Stimulated activated naive B cell treated with anti-CD40 and anti-IgM and Interleukin-4, amounts not matched to agents 10 μg/mL and 1 μg/mL and 100 μg/mL, for 72 hours (primary cell): ENCODE results near the gene ARL5B.
"Not testable (repeated sequence)": the region's sequence is repeated elsewhere in the genome, so short reads cannot be mapped to it uniquely, and the experiment has no call there.

ENCODE experiments used
- ATAC-seq, 2 donors: fragments of 150-1000 bp; cut with Tn5 transposase; replicated peaks; 2 replicates each; pipeline ENCODE4 v1.10.0; 2021; ENCODE audit warnings: moderate library complexity in 1 of 2
- DNase-seq: peaks from one replicate; pipeline ENCODE4 v3.0.0; 2021
- H3K27ac Mint-ChIP-seq: one replicate; pipeline ENCODE4 v1.8.0; 2022; ENCODE audit warnings: mild to moderate bottlenecking, mixed read lengths
- H3K27me3 Mint-ChIP-seq, 2 donors: one replicate each; pipeline ENCODE4 v1.8.0; 2022; ENCODE audit warnings: mixed read lengths in 2 of 2
- H3K36me3 Mint-ChIP-seq, 2 donors: one replicate each; pipeline ENCODE4 v1.8.0; 2022; ENCODE audit warnings: mixed read lengths in 2 of 2, mild to moderate bottlenecking in 1 of 2
- H3K4me1 Mint-ChIP-seq, 2 donors: one replicate each; pipeline ENCODE4 v1.8.0; 2022; ENCODE audit warnings: mixed read lengths in 2 of 2, mild to moderate bottlenecking in 1 of 2
- H3K4me3 Mint-ChIP-seq, 2 donors: one replicate each; pipeline ENCODE4 v1.8.0; 2022; ENCODE audit warnings: mild to moderate bottlenecking in 2 of 2, mixed read lengths in 2 of 2, moderate library complexity in 1 of 2
- H3K9me3 Mint-ChIP-seq, 2 donors: one replicate each; pipeline ENCODE4 v1.8.0; 2022; ENCODE audit warnings: mixed read lengths in 2 of 2, mild to moderate bottlenecking in 1 of 2

ARL5B gene, protein sequence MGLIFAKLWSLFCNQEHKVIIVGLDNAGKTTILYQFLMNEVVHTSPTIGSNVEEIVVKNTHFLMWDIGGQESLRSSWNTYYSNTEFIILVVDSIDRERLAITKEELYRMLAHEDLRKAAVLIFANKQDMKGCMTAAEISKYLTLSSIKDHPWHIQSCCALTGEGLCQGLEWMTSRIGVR

DNA sequence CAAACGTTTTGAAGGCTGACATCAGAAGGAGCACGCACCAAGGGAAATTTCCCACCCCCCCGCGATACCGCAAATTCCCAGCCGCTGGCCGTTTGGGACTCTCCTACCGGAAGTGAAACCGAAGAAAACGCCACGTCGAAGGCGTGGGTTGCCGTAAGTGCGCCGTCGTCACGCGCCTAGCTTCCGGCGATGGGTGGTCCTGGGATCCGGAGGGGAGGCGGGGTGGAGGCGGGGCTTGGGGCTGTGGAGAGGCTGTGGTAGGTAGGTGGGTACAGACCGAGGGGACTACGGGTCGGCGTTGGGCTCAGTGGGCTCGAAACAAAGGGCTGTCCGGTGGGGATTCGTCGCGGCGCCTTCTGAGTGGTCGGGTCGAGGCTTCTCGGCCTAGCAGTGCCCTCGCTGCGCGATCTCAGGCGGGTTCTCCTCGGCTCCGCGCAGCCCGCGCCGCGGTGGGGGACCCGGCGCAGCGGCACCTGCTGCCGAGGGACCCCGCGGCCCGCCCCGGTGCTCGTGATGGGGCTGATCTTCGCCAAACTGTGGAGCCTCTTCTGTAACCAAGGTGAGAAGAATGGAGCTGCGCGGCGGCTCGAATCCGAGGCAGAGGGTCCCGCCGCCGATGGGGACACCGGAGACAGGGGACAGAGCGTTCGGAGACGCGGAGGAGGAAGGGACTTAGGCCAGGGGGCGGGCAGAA is at the start of gene ARL5B:
ARL5B (plus strand) TSS at position 307 of the 694 bp plus-strand sequence; CDS start at position 514, 207 bp downstream.
- H3K36me3 Mint-ChIP-seq = peaks cover 8 to 11% of the 10 kb centered on the region in 2 donors
- DNase-seq (peak; percentile 94), ATAC-seq (peak; percentile 93 to 97)
- H3K4me1 Mint-ChIP-seq = peaks cover 10 to 41% of the 10 kb centered on the region in 2 donors
- no peaks in the 10 kb centered on the region for H3K9me3 Mint-ChIP-seq
- H3K27me3 Mint-ChIP-seq = no peaks in the 10 kb centered on the region
- peak within 1 kb of the TSS; percentile 93 for H3K27ac Mint-ChIP-seq
- peak within 1 kb of the TSS; percentile 95 to 100 for H3K4me3 Mint-ChIP-seq

DNA sequence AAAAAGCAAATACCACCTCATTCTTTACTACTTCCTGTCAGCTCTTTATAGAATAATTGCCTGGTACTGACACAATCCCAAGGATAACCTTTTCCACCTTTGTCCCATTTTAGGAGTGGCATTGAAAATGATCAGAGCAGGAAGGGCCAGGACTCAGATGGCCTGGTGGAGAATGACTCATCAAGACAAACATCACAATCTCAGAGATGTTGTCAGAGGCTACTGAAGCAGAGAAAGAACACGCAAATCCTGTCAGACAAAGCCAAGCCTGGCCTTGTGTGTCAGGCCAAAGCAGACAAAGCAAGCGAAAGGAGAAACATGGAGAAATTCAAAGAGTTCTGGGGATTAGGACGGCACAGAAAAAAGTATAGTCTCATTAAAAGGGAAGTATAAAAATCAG is 48.7 kb upstream of the ARL5B start:
- H3K4me1 Mint-ChIP-seq = peaks cover 0 to 2% of the 10 kb centered on the region in 2 donors
- H3K36me3 Mint-ChIP-seq = peaks cover 34 to 47% of the 10 kb centered on the region in 2 donors
- no peak for ATAC-seq

DNA sequence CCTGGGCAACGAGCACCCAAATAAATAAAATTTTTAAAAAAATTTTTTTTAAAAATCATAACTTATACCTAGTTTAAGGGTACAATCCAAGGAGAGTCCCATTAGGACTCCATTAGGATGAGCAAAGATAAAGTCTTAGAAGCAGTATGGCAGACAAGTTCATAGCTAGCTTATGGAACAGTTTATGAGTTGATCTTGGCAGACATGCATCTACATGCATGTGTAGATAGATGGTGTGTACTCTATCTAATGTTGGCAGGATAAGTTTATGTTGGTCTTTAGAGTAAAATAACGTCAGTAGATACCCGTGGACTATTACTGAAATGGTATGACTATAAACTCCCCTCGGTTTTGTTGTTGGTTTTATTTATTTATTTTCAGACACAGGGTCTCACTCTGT is 48.1 kb upstream of the ARL5B start:
- DNase-seq (no peak), ATAC-seq (no peak)
- Mint-ChIP-seq H3K4me1 (peaks cover 0 to 2% of the 10 kb centered on the region in 2 donors), H3K4me3 (no peak overlapping the region), H3K27ac (no peak overlapping the region), H3K36me3 (peaks cover 35 to 40% of the 10 kb centered on the region in 2 donors), H3K9me3 (peaks cover 0 to 2% of the 10 kb centered on the region in 2 donors), H3K27me3 (no peaks in the 10 kb centered on the region)

More for the DNA sequence above, 48.7 kb upstream of the ARL5B start:
- H3K27ac Mint-ChIP-seq = no peak overlapping the region
- no peak for DNase-seq
- no peak overlapping the region for H3K4me3 Mint-ChIP-seq
- no peaks in the 10 kb centered on the region for H3K27me3 Mint-ChIP-seq
- peaks cover 0 to 2% of the 10 kb centered on the region in 2 donors for H3K9me3 Mint-ChIP-seq

DNA sequence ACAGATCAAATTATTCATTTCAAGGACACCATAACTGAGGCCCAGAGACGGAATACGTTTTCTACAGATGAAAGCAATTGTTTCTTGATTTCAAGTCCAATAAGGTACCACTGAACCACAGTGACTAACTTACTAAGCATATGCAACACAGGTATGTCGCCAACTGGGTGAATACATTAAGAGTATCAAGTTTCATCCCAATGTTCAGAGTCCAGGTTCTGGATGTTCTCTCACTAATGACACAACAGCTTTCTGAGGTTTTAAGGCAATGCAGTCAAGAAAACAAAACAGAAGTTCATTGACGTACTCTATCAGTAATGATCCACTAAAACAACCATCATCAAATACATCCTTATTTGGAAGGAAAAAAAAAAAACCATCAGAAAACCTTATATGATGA is 43.6 kb upstream of the ARL5B start:
- Mint-ChIP-seq H3K9me3 (peaks cover 0 to 2% of the 10 kb centered on the region in 2 donors), H3K4me3 (no peak overlapping the region), H3K27ac (no peak overlapping the region), H3K27me3 (no peaks in the 10 kb centered on the region), H3K4me1 (peaks cover 0 to under 1% of the 10 kb centered on the region in 2 donors), H3K36me3 (peaks cover 34 to 56% of the 10 kb centered on the region in 2 donors)
- ATAC-seq (no peak), DNase-seq (no peak)

DNA sequence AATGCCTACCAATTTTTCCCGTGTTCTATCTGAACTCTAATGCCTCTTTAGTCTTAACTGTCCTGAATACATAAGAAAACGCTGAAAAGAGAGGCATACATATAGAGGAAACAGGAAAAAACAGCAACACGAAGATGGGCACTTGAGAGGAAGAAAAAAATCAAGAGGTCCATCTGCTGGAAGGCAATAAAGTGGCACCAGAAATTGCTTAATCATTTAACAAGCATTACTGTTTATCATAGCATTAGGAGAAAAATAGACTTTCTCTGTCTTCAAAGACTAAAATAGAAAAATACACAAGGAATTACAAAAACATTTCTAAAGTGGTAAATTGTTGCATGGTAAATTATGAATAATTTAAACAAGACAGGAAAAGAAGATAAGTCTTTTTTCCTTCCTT is 42.9 kb upstream of the ARL5B start:
- ATAC-seq = no peak
- Mint-ChIP-seq H3K36me3 (peaks cover 37 to 57% of the 10 kb centered on the region in 2 donors), H3K4me1 (no peaks in the 10 kb centered on the region), H3K4me3 (no peak overlapping the region), H3K27me3 (no peaks in the 10 kb centered on the region), H3K9me3 (peaks cover 0 to 2% of the 10 kb centered on the region in 2 donors), H3K27ac (no peak overlapping the region)
- no peak for DNase-seq

DNA sequence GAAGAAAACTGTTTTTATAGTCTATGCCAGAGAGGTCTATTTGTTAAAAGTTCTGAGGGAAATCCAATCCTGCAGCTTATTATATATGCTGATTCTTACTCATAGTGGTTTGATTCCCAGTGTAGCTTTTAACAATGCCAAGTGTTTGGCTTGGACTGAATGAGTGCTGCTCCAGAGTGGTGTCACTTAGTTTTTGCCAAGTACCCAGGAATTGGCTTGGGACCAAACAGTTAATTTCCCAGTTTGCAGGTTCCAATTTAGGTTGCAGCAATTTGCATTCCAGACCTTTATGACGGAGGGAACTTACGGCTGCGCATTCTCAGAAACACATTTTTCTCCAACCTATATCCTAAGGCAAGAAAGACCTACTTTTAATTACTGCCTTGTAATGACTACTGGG is 40.2 kb upstream of the ARL5B start:
- Mint-ChIP-seq H3K4me1 (no peaks in the 10 kb centered on the region), H3K27me3 (no peaks in the 10 kb centered on the region), H3K27ac (no peak overlapping the region), H3K9me3 (no peaks in the 10 kb centered on the region), H3K36me3 (peaks cover 33 to 61% of the 10 kb centered on the region in 2 donors), H3K4me3 (no peak overlapping the region)
- ATAC-seq = no peak
- no peak for DNase-seq

DNA sequence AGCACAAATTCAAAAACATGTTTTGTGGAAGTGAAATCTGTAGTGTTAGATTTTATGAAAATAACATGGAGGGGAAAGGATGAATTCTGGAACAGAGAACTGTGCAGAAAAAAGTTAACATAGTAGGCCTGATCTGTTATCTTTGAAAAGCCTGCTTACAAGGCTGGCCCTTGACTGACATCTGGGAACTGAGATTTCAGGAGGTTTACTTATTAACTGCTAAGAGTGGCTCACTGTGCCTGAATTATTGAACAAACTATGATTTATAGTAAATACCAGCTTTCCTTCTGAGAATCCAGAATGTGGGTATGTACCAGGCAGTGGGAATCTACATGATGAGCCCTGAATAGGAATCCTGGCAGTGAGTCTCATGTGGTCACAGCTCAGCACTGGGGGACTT is 38.4 kb upstream of the ARL5B start:
- no peak overlapping the region for H3K27ac Mint-ChIP-seq
- H3K4me3 Mint-ChIP-seq = no peak overlapping the region
- H3K27me3 Mint-ChIP-seq = no peaks in the 10 kb centered on the region
- peaks cover 31 to 60% of the 10 kb centered on the region in 2 donors for H3K36me3 Mint-ChIP-seq
- no peaks in the 10 kb centered on the region for H3K9me3 Mint-ChIP-seq
- ATAC-seq = no peak
- DNase-seq = no peak
- no peaks in the 10 kb centered on the region for H3K4me1 Mint-ChIP-seq

DNA sequence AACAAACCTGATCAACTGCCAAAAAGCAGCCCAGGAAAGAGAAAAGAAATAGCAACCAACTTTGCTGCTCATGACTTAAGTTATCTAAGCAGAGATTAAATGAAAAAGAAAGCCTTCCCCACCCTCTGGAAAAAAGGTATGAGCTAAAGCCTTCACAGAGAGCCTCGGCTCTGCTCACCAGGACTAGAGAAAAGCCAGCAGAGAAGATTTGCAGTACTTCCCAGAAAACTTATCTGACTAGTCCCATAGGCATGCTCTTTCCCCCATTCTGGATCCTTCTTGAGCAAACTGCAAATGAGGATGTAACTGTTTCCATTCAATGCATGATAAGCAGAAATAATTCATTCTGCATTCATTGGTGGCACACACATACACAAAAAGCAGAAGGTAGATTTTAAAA is 35.6 kb upstream of the ARL5B start:
- H3K36me3 Mint-ChIP-seq = peaks cover 31 to 46% of the 10 kb centered on the region in 2 donors
- H3K27me3 Mint-ChIP-seq, H3K4me3 Mint-ChIP-seq, ATAC-seq, DNase-seq, H3K4me1 Mint-ChIP-seq, H3K27ac Mint-ChIP-seq, H3K9me3 Mint-ChIP-seq: not testable (repeated sequence)

DNA sequence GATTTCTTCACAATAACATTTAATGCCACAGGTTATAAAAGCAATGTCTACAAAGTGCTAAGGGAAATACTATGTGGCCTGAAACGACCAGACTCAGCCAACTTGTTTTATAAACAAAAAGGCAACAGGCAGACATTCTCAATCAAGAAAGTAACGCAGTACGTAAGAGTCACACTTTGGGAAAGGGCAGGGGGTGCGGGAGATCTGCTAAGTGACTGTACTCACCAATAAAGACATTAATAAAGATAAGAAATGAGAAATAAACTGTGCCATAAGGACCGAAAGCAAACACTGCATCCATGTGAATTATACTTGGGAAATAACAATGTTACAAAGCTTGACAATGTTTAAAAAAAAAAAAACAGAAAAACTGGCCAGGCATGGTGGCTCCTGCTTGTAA is 33.3 kb upstream of the ARL5B start:
- Mint-ChIP-seq H3K9me3 (no peaks in the 10 kb centered on the region), H3K27ac (no peak overlapping the region), H3K36me3 (peaks cover 23 to 35% of the 10 kb centered on the region in 2 donors), H3K4me3 (no peak overlapping the region), H3K27me3 (no peaks in the 10 kb centered on the region), H3K4me1 (peaks cover 2 to 5% of the 10 kb centered on the region in 2 donors)
- ATAC-seq (no peak), DNase-seq (no peak)

DNA sequence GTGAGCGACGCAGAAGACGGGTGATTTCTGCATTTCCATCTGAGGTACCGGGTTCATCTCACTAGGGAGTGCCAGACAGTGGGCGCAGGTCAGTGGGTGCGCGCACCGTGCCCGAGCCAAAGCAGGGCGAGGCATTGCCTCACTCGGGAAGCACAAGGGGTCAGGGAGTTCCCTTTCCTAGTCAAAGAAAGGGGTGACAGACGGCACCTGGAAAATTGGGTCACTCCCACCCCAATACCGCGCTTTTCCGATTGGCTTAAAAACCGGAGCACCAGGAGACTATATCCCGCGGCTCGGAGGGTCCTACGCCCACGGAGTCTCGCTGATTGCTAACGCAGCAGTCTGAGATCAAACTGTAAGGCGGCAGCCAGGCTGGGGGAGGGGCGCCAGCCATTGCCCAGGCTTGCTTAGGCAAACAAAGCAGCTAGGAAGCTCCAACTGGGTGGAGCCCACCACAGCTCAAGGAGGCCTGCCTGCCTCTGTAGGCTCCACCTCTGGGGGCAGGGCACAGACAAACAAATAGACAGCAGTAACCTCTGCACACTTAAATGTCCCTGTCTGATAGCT is 31.7 kb upstream of the ARL5B start:
- peak; percentile 53 for DNase-seq
- H3K27me3 Mint-ChIP-seq, H3K4me1 Mint-ChIP-seq, ATAC-seq, H3K9me3 Mint-ChIP-seq: not testable (repeated sequence)
- Mint-ChIP-seq H3K4me3 (peak overlapping the region; percentile 84 to 87), H3K36me3 (peaks cover 14 to 24% of the 10 kb centered on the region in 2 donors), H3K27ac (peak overlapping the region; percentile 51)

DNA sequence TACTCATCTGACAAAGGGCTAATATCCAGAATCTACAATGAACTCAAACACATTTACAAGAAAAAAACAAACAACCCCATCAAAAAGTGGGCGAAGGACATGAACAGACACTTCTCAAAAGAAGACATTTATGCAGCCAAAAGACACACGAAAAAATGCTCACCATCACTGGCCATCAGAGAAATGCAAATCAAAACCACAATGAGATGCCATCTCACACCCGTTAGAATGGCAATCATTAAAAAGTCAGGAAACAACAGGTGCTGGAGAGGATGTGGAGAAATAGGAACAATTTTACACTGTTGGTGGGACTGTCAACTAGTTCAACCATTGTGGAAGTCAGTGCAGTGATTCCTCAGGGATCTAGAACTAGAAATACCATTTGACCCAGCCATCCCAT is 26.7 kb upstream of the ARL5B start:
- ATAC-seq, H3K27ac Mint-ChIP-seq, H3K4me1 Mint-ChIP-seq, H3K27me3 Mint-ChIP-seq, DNase-seq, H3K9me3 Mint-ChIP-seq, H3K4me3 Mint-ChIP-seq: not testable (repeated sequence)
- peaks cover 10 to 32% of the 10 kb centered on the region in 2 donors for H3K36me3 Mint-ChIP-seq

DNA sequence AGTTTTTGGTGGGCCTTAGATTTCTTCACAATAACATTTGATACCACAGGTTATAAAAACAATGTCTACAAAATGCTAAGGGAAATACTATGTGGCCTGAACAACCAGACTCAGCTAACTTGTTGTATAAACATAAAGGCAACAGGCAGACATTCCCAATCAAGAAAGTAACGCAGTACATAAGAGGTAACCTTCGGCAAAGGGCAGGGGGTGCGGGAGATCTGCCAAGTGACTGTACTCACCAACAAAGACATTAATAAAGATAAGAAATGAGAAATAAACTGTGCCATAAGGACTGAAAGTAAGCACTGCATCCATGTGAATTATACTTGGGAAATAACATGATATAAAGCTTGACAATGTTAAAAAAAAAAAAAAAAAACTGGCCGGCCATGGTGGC is 23.2 kb upstream of the ARL5B start:
- Mint-ChIP-seq H3K9me3 (no peaks in the 10 kb centered on the region), H3K27ac (no peak overlapping the region), H3K27me3 (no peaks in the 10 kb centered on the region), H3K36me3 (peaks cover 8 to 33% of the 10 kb centered on the region in 2 donors), H3K4me3 (no peak overlapping the region), H3K4me1 (no peaks in the 10 kb centered on the region)
- ATAC-seq (no peak), DNase-seq (no peak)

DNA sequence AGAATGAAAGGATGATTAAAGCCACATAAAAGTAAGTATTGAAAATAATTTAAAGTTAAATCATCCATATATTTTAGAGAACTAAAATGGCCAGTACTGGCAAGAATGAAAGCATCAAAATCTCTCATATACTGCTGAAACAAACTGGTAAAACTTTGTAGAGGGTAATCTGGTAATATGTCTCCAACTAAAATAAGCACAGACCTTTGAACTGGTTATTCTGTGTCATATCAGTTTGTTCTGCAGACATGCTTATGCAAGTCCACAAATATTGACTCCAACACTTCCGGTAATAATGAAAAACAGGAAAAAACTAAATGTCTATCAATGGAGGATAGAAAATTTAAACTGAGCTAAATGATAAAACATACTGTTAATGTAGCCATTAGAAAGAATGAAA is 21.8 kb upstream of the ARL5B start:
- peaks cover 8 to 32% of the 10 kb centered on the region in 2 donors for H3K36me3 Mint-ChIP-seq
- H3K4me1 Mint-ChIP-seq, H3K27me3 Mint-ChIP-seq, H3K4me3 Mint-ChIP-seq, H3K9me3 Mint-ChIP-seq, H3K27ac Mint-ChIP-seq, ATAC-seq, DNase-seq: not testable (repeated sequence)

DNA sequence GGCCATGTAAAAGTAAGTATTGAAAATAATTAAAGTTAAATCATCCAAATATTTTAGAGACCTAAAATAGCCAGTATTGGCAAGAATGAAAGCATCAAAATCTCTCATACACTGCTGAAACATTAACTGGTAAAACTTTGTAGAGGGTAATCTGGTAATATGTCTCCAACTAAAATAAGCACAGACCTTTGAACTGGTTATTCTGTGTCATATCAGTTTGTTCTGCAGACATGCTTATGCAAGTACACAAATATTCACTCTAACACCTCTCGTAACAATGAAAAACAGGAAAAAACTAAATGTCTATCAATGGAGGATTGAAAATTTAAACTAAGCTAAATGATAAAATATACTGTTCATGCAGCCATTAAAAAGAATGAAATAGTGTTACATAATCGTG is 19.5 kb upstream of the ARL5B start:
- not testable (repeated sequence) for H3K27ac Mint-ChIP-seq, H3K4me3 Mint-ChIP-seq, H3K4me1 Mint-ChIP-seq, H3K27me3 Mint-ChIP-seq, H3K9me3 Mint-ChIP-seq, DNase-seq, ATAC-seq
- peaks cover 3 to 28% of the 10 kb centered on the region in 2 donors for H3K36me3 Mint-ChIP-seq

DNA sequence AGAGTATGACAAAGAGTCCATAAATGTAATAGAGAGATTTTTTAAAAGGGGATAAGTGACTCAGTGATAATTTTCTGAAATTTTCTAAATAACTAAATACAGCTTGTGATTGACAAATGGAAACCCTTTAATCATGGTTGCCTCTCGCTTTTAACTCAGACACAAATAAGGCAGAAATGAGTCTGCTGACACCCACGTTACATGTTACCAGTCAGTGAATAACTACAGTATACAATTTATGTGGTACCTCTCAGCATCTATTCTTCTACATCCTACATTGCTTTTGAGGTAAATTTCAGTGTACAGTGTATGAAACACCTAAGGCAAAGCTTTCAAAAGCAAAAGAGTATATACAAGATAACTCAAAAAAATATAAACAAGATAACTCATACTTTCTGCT is 12.1 kb upstream of the ARL5B start:
- Mint-ChIP-seq H3K27ac (no peak overlapping the region), H3K27me3 (no peaks in the 10 kb centered on the region), H3K9me3 (no peaks in the 10 kb centered on the region), H3K36me3 (peaks cover 3 to 12% of the 10 kb centered on the region in 2 donors), H3K4me3 (no peak overlapping the region), H3K4me1 (peaks cover 10 to 31% of the 10 kb centered on the region in 2 donors)
- ATAC-seq (no peak), DNase-seq (no peak)
